ENCODE measurements around the gene KRTAP10-9.
"Not testable (repeated sequence)": the region's sequence is repeated elsewhere in the genome, so short reads cannot be mapped to it uniquely, and the experiment has no call there.

KRTAP10-9 gene

DNA sequence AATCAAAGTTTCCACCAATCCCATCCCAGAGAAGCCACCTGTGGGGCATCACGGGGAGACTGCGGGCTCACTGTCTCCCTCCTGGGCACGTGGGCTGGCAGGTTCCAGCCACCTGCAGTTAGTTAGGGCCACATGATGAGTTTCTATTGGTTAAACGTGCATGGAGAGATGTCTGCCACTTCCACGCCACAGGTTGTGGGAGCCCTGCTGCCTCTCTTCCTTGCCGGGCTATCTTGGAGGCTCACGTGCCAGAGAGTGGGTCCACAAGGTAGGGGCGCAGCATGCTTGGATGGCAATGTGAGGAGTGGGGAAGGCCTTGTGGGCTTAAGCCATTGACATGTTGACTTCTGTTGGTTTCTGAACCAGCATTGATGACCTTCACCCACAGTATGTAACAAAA lies 23.0 kb upstream of the KRTAP10-9 start:
- TF ChIP-seq, protein P1, sequence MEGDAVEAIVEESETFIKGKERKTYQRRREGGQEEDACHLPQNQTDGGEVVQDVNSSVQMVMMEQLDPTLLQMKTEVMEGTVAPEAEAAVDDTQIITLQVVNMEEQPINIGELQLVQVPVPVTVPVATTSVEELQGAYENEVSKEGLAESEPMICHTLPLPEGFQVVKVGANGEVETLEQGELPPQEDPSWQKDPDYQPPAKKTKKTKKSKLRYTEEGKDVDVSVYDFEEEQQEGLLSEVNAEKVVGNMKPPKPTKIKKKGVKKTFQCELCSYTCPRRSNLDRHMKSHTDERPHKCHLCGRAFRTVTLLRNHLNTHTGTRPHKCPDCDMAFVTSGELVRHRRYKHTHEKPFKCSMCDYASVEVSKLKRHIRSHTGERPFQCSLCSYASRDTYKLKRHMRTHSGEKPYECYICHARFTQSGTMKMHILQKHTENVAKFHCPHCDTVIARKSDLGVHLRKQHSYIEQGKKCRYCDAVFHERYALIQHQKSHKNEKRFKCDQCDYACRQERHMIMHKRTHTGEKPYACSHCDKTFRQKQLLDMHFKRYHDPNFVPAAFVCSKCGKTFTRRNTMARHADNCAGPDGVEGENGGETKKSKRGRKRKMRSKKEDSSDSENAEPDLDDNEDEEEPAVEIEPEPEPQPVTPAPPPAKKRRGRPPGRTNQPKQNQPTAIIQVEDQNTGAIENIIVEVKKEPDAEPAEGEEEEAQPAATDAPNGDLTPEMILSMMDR (IDR thresholded peaks at IDR 0.05; ENCODE audit: control insufficient read depth, extremely low read depth, insufficient read depth) = no peak

DNA sequence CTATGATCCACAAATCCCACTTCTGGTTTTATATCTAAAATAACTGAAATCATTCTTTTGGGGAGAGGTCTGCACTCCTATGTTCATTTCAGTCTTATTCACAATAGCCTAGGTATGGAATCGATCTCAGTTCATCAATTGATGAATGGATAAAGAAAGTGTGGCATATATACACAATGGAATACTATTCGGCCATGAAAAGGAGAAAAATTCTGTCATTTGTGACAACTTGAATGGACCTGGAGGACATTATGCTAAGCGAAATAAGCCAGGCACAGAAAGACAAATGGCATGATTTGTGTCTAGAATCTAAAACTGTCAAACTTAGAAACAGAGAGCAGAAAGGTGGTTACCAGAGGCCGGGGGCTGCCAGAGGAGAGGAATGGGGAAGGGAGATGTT lies 20.4 kb upstream of the KRTAP10-9 start:
- TF ChIP-seq, protein P1 (IDR thresholded peaks at IDR 0.05; ENCODE audit: control insufficient read depth, extremely low read depth, insufficient read depth) = no peak
- H3K4me3 ChIP-seq (ENCODE audit: low read depth, low read length) = no peak overlapping the region
- no peak for DNase-seq (ENCODE audit: low read depth)

More for the DNA sequence above, 23.0 kb upstream of the KRTAP10-9 start:
- H3K4me3 ChIP-seq (ENCODE audit: low read depth, low read length) = no peak overlapping the region
- no peak for DNase-seq (ENCODE audit: low read depth)

DNA sequence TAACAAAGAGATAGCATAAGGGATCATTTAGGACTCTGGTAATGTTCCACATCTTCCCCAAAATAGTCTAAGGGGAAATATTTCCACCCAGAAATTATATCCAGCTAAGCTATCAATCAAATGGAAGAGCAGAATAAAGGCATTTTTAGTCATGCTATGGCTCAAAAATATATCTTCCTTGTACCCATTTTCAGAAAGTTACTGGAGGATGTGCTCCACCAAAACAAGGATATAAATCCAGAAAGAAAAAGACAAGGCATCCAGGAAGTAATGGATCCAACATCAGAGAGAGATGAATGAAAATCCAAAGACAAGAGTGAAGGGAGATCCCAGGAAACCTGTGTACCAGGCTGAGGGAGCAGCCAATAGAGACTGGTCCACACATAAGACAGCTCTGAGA lies 17.7 kb upstream of the KRTAP10-9 start:
- DNase-seq (ENCODE audit: low read depth) = no peak
- no peak overlapping the region for H3K4me3 ChIP-seq (ENCODE audit: low read depth, low read length)
- TF ChIP-seq, protein P1 (IDR thresholded peaks at IDR 0.05; ENCODE audit: control insufficient read depth, extremely low read depth, insufficient read depth) = no peak

DNA sequence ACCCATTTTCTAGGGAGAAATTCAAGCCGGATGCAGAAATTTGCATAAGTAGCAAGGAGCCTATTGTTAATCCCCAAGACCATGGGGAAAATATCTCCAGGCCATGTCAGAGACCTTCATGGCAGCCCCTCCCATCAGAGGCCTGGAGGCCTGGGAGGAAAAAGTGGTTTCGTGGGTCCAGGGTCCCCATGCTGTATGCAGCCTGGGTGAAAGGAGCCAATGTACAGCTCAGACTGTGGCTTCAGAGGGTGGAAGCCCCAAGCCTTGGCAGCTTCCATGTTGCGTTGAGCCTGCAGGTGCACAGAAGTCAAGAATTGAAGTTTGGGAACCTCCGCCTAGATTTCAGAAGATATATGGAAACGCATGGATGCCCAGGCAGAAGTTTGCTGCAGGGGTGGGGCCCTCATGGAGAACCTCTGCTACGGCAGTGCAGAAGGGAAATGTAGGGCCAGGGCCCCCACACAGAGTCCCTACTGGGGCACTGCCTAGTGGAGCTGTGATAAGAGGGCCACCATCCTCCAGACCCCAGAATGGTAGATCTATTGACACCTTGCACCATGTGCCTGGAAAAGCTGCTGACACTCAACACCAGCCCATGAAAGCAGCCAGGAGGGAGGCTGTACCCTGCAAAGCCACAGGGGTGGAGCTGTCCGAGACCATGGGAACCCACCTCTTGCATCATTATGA lies 16.6 kb upstream of the KRTAP10-9 start:
- not testable (repeated sequence) for H3K4me3 ChIP-seq (ENCODE audit: low read depth, low read length); DNase-seq (ENCODE audit: low read depth)

DNA sequence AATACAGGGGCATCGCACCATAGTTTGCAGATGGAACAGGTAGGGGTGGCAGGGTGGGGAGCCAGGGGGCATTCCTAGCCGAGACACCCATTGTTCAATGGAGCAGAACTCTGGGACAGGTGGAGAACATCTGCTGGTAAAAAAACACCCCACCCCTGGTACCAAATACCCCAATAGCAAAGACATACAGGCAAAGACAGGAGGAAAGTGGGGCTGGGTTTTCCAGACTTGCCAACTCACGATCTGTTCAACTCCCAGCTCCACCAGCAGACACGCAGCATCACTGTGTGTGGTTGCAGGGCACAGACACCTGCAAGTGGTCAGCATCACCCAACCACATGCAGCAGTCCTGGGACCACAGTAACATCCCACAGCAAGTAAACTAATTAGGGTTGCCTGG lies 15.3 kb upstream of the KRTAP10-9 start:
- TF ChIP-seq, protein P1 (IDR thresholded peaks at IDR 0.05; ENCODE audit: control insufficient read depth, extremely low read depth, insufficient read depth) = no peak
- DNase-seq (ENCODE audit: low read depth) = no peak
- no peak overlapping the region for H3K4me3 ChIP-seq (ENCODE audit: low read depth, low read length)

DNA sequence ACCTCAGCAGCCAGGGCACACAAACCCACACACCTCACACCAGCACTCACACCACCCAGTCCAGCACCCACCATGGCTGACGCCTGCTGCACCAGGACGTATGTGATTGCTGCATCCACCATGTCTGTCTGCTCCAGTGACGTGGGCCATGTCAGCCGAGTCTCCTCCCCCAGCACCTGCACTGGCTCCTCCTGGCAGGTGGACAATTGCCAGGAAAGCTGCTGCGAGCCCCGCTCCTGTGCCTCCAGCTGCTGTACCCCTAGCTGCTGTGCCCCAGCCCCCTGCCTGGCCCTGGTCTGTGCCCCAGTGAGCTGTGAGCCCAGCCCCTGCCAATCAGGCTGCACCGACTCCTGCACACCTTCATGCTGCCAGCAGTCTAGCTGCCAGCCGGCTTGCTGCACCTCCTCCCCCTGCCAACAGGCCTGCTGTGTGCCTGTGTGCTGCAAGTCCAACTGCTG lies 14.8 kb upstream of the KRTAP10-9 start, which contains the start of gene KRTAP10-8:
KRTAP10-8 (plus strand) TSS at position 51 of the 458 bp plus-strand sequence; CDS start at position 73, 22 bp downstream.
- H3K4me3 ChIP-seq (ENCODE audit: low read depth, low read length) = no peak within 1 kb of the TSS
- DNase-seq (ENCODE audit: low read depth) = no peak

DNA sequence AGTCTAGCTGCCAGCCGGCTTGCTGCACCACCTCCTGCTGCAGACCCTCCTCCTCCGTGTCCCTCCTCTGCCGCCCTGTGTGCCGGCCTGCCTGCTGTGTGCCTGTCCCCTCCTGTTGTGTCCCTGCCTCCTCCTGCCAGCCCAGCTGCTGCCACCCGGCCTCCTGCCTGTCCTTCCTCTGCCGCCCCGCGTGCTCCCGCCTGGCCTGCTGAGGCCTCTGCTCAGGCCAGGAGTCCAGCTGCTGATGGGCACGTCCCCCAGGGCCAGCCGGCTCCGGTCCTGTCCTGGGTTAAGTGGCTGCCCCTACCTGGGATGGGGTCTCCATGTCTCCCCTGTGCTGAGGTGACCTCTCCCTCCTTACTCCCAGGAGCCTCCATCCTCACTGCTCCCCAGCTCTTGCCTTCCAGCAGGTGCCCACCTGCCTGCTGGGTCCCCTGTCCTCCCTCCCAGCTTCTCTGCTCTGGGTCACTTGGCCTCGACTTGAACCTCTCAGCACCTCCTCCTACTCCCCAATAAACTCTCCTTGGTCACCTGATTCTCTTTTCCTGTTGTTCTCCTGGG lies 14.1 kb upstream of the KRTAP10-9 start:
- TF ChIP-seq, protein P1 (IDR thresholded peaks at IDR 0.05; ENCODE audit: control insufficient read depth, extremely low read depth, insufficient read depth) = no peak
- H3K4me3 ChIP-seq (ENCODE audit: low read depth, low read length) = no peak overlapping the region

More for the DNA sequence above, 14.8 kb upstream of the KRTAP10-9 start, which contains the start of gene KRTAP10-8:
- TF ChIP-seq, protein P1 (IDR thresholded peaks at IDR 0.05; ENCODE audit: control insufficient read depth, extremely low read depth, insufficient read depth) = no peak

More for the DNA sequence above, 14.1 kb upstream of the KRTAP10-9 start:
- DNase-seq (ENCODE audit: low read depth) = no peak
